ENCODE data around the gene ZNF791.
"Not testable (repeated sequence)": the region's sequence is repeated elsewhere in the genome, so short reads cannot be mapped to it uniquely, and the experiment has no call there.

The ZNF791 gene

DNA sequence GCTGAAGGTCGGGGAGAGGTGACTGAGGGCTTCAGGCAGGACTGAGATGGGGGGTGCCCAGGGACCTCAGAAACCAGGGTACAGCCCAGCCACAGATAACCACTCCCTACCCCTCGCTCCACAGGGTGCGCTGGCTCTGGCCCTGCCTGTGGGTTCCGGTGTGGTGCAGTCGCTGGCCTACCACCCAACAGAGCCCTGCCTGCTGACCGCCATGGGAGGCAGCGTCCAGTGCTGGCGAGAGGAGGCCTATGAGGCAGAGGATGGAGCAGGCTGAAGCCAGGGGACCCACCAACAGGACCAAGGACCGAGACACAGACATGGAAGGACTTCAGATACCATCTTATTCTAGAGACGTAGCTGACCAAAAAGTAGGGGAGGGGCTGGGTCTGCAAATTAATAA, 64.7 kb downstream of the ZNF791 start:
- DNase-seq (ENCODE audit: low read depth), result no peak
- TF ChIP-seq, protein P1, sequence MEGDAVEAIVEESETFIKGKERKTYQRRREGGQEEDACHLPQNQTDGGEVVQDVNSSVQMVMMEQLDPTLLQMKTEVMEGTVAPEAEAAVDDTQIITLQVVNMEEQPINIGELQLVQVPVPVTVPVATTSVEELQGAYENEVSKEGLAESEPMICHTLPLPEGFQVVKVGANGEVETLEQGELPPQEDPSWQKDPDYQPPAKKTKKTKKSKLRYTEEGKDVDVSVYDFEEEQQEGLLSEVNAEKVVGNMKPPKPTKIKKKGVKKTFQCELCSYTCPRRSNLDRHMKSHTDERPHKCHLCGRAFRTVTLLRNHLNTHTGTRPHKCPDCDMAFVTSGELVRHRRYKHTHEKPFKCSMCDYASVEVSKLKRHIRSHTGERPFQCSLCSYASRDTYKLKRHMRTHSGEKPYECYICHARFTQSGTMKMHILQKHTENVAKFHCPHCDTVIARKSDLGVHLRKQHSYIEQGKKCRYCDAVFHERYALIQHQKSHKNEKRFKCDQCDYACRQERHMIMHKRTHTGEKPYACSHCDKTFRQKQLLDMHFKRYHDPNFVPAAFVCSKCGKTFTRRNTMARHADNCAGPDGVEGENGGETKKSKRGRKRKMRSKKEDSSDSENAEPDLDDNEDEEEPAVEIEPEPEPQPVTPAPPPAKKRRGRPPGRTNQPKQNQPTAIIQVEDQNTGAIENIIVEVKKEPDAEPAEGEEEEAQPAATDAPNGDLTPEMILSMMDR (conservative IDR thresholded peaks at IDR 0.05; ENCODE audit: low read depth, low read length), result no peak
- H3K4me3 ChIP-seq (ENCODE audit: low read depth, low read length), result no peak overlapping the region

DNA sequence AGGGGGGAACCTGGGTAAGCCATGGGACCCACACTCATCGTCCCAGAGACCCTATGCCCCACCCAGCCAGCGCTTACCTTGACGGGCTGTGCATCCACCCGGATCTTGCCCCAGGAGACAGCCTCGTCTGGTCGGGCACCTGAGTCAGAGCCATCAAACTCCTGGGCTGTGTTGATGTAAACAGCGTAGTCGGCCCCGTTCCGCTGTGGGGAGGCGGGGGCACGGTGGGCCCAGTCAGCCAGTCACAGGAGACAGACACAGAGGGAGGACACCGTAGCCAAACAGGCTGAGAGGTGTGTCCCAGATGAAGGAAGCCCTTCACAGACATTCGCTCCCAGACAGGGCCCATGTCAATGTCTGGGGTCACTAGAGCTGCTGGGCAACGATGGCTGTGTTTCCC, 65.2 kb downstream of the ZNF791 start:
- H3K4me3 ChIP-seq (ENCODE audit: low read depth, low read length), result no peak overlapping the region
- TF ChIP-seq, protein P1 (conservative IDR thresholded peaks at IDR 0.05; ENCODE audit: low read depth, low read length), result no peak
- DNase-seq (ENCODE audit: low read depth), result no peak

DNA sequence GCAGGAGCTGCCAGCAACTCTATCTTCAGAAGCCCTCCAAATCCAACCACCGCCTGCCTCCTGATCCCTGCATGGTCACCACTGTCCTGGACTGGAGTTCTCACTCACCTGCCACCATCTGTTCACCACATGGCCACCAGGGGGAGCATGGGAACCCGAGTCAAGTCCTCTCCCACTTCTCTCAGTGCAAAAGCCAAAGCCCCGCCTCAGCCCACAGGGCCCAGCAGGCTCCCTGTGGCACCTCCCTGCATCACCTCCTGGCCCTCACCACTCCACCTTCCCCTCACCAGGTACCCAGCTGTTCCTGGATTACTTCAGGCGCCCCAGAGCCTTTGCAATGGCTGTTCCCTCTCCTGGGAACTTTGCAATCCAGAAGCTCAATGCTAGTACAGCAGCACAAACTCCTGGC, 65.7 kb downstream of the ZNF791 start:
- DNase-seq (ENCODE audit: low read depth), result peak; percentile 82
- TF ChIP-seq, protein P1 (conservative IDR thresholded peaks at IDR 0.05; ENCODE audit: low read depth, low read length), result peak; percentile 88

DNA sequence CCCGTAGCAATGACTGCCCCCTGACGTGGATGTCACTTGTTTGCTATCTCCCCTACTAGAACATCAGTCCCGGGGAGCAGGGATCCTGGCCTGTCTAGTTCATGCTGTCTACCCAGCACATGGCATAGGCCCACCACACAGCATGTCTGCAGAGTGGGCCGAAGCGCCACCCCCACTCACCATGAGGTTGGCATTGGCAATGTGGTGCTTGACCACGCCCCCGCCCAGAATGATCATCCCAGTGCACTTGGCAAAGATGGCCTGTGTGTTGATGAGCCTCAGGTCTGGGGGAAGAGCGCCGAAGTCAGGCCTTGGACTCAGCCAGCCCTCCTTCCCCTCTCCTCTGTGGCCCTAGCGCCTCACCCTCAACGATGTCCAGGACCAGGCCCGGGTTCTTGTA, 66.2 kb downstream of the ZNF791 start:
- H3K4me3 ChIP-seq (ENCODE audit: low read depth, low read length), result no peak overlapping the region
- DNase-seq (ENCODE audit: low read depth), result no peak
- TF ChIP-seq, protein P1 (conservative IDR thresholded peaks at IDR 0.05; ENCODE audit: low read depth, low read length), result no peak

More for the DNA sequence above, 65.7 kb downstream of the ZNF791 start:
- no peak overlapping the region for H3K4me3 ChIP-seq (ENCODE audit: low read depth, low read length)

DNA sequence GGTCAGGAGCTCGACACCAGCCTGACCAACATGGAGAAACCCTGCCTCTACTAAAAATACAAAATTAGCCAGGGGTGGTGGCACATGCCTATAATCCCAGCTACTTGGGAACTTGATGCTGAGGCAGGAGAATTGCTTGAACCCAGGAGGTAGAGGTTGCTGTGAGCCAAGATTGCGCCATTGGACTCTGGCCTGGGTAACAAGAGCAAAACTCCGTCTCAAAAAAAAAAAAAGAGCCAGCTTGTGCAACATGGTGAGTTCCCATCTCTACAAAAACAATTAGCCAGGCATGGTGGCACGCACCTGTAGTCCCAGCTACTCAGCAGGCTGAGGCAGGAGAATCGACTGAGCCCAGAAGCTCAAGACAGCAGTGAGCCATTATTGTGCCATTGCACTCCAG, 67.3 kb downstream of the ZNF791 start:
- H3K4me3 ChIP-seq (ENCODE audit: low read depth, low read length); DNase-seq (ENCODE audit: low read depth): not testable (repeated sequence)

DNA sequence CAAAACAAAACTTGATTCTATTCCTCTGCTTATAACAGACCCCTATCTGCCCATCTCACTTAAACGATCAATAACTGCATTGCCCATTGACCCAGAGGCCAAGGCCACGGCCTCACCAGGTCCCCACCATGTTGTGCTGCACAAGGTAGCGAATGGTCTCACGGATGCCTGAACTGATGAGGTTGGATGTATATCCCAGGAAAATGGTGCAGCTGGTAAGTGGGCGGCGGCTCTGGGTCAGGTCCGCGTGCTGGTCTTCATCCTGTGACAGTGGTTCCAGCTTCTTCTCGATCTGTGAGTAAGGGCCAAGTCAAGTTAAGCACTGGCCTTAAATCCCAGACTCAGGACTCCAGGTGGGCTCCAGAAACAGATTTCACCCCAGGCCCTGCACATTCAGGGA, 69.3 kb downstream of the ZNF791 start:
- no peak for DNase-seq (ENCODE audit: low read depth)
- TF ChIP-seq, protein P1 (conservative IDR thresholded peaks at IDR 0.05; ENCODE audit: low read depth, low read length), result no peak
- no peak overlapping the region for H3K4me3 ChIP-seq (ENCODE audit: low read depth, low read length)

DNA sequence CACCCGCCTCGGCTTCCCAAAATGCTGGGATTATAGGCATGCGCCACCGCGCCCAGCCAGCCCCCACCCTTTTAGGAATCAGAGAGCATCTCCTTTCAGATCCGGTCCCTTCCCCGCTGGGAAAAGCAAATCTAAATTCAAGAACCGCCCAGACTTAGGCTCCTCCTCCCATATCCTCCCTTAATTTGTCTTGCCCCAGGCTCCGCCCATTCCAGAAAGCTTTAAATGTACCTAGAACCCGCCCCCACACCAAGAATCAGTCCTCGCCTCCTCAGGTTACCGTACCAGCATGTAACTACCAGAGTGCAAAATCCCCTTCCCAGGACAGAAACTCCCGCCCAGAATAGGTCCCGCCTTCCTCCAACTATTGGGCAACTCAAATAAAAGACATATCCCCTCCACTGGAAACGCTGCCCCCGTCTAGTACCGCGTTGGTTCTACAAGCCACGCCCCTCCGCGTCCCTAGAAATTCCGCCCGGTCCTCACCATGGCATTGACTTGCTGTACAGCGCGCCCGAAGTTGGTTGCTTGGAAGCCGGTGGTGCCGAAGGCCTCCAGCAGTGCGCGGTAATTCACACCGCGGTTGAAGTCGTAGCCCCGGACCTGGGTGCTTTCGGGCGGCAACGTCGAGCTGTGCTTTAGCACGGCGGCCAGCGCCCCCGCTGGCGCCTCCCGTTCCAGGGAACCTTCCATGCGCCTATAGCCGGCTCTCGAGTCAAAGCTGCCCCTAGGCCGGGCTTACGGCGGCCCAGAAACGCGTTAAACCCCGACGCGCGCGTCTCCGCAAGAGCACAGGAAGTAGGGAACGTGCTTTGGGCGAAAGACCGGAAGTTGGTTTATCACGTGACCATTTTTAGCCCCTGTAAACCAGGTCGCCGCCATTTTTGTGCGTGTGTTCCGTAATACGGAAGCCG, 70.6 kb downstream of the ZNF791 start, which contains the start of gene DHPS:
Gene DHPS (minus strand): TSS at position 807 of the 914 bp plus-strand sequence. CDS start 114 bp downstream, at position 693.
- TF ChIP-seq, protein P1 (conservative IDR thresholded peaks at IDR 0.05; ENCODE audit: low read depth, low read length), result no peak
- peak within 1 kb of the TSS; percentile 97 for H3K4me3 ChIP-seq (ENCODE audit: low read depth, low read length)
- DNase-seq (ENCODE audit: low read depth), result peak; percentile 99
